Endodermal cell (in vitro differentiated cells): ENCODE measurements around the gene SCAND1. TPM values are rescaled to one million over a fixed set of nuclear protein-coding genes. Genes with fewer than 3 reads are reported as not detected.
A peak's percentile ranks its signal among the peaks of the same experiment; 100 is the strongest.

Source experiments
- DNase-seq: peaks from one replicate; pipeline ENCODE4 v3.0.0-alpha.2; 2017
- H3K27ac ChIP-seq: 2 replicates; pipeline ENCODE4 v1.5.1; 2013; ENCODE audit warnings: mild to moderate bottlenecking, low read depth, low read length, moderate library complexity
- H3K27me3 ChIP-seq: 2 replicates; pipeline ENCODE4 v1.6.1; 2013; ENCODE audit warnings: mild to moderate bottlenecking, low read length, moderate library complexity; ENCODE audit not compliant: insufficient read depth, control insufficient read depth, poor library complexity, severe bottlenecking
- H3K36me3 ChIP-seq: 2 replicates; pipeline ENCODE4 v1.7.0; 2013; ENCODE audit warnings: mild to moderate bottlenecking, low read length, moderate library complexity; ENCODE audit not compliant: control insufficient read depth, insufficient read depth
- H3K4me1 ChIP-seq: one replicate; pipeline ENCODE4 v1.7.0; 2013; ENCODE audit warnings: low read length; ENCODE audit not compliant: control insufficient read depth, insufficient read depth
- H3K4me3 ChIP-seq: 2 replicates; pipeline ENCODE4 v1.5.1; 2013; ENCODE audit warnings: mild to moderate bottlenecking, low read length, moderate library complexity
- H3K9ac ChIP-seq: 2 replicates; pipeline ENCODE4 v1.6.1; 2013; ENCODE audit warnings: mild to moderate bottlenecking, low read length, moderate library complexity; ENCODE audit not compliant: poor library complexity, severe bottlenecking; ENCODE audit errors: extremely low read depth
- H3K9me3 ChIP-seq: 2 replicates; pipeline ENCODE4 v1.6.1; 2013; ENCODE audit warnings: mild to moderate bottlenecking, low read length, moderate library complexity; ENCODE audit not compliant: control insufficient read depth
- H3K27ac Mint-ChIP-seq: 2 replicates; pipeline ENCODE4 v1.8.0; 2020; ENCODE audit warnings: mixed read lengths
- H3K27me3 Mint-ChIP-seq: 2 replicates; pipeline ENCODE4 v1.8.0; 2021; ENCODE audit warnings: mild to moderate bottlenecking, mixed read lengths; ENCODE audit not compliant: insufficient read depth
- H3K36me3 Mint-ChIP-seq: 2 replicates; pipeline ENCODE4 v1.8.0; 2020; ENCODE audit warnings: low read depth, mixed read lengths
- H3K4me1 Mint-ChIP-seq: 2 replicates; pipeline ENCODE4 v1.8.0; 2020; ENCODE audit warnings: mixed read lengths
- H3K4me3 Mint-ChIP-seq: 2 replicates; pipeline ENCODE4 v1.8.0; 2020; ENCODE audit warnings: mild to moderate bottlenecking, moderate library complexity, mixed read lengths
- H3K9me3 Mint-ChIP-seq: 2 replicates; pipeline ENCODE4 v1.8.0; 2020; ENCODE audit warnings: mild to moderate bottlenecking, mixed read lengths
- WGBS, 2 experiments: methylation state at CpG; one replicate each; pipeline versions ENCODE4 v1.1.5 to v1.1.7; 2013; ENCODE audit warnings: missing lambda C conversion rate in 2 of 2, mixed read lengths in 1 of 2; ENCODE audit not compliant: insufficient coverage in 1 of 2, insufficient read length in 1 of 2; 5-methylcytosine and 5-hydroxymethylcytosine counted together
- total RNA-seq, 2 donors: library from RNA; stranded (reverse); fragmentation: NEBNext Ultra II Directional in 1 of 2; extraction: Animal tissue kit (Norgen Biotek cat#: 25700) in 1 of 2; gene quantifications; 2 replicates in 1 of 2; 3 replicates in 1 of 2; pipeline ENCODE4 v1.2.1, GENCODE V29; 2021
- TF ChIP-seq, protein P1 (sequence below): fragments of 200-600 bp; sonication (generic); conservative IDR thresholded peaks from 2 replicates; pipeline ENCODE4 v1.5.0; 2021; ENCODE audit warnings: antibody characterized with exemption, mild to moderate bottlenecking

The SCAND1 gene
- total RNA-seq, 2 donors from 2014 or later, result 56.3 to 59.5 TPM

DNA sequence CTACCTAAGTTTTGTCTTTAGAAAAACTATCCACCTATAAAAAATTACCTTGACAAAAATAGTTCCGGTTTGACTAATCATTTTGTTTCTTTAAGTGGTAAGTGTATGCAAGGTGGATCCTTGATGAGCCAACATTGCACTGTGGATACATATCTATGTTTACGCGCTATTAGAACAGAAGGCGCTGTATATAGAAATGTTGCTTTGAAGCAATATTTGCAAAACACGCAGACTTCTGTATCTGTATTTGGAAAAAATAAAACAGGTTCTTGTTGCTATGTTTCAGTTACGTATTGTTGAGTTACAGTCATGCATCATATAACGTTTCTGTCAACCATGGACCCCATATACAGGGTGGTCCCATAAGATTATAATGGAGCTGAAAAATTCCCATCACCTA, 4.2 kb downstream of the SCAND1 start:
- Histone ChIP-seq H3K36me3 (peaks cover 33% of the 10 kb centered on the region), H3K9ac (no peak overlapping the region), H3K9me3 (no peaks in the 10 kb centered on the region), H3K27ac (no peak overlapping the region), H3K4me1 (no peaks in the 10 kb centered on the region), H3K27me3 (no peaks in the 10 kb centered on the region), H3K4me3 (no peak overlapping the region)
- Mint-ChIP-seq H3K27me3 (no peaks in the 10 kb centered on the region), H3K36me3 (peaks cover 28% of the 10 kb centered on the region), H3K4me3 (no peak overlapping the region), H3K4me1 (peaks cover 7% of the 10 kb centered on the region), H3K9me3 (no peaks in the 10 kb centered on the region), H3K27ac (no peak overlapping the region)
- WGBS, 2 experiments, result 93 to 96% methylated on average over 4 to 7 of the region's 7 CpGs
- TF ChIP-seq, protein P1, sequence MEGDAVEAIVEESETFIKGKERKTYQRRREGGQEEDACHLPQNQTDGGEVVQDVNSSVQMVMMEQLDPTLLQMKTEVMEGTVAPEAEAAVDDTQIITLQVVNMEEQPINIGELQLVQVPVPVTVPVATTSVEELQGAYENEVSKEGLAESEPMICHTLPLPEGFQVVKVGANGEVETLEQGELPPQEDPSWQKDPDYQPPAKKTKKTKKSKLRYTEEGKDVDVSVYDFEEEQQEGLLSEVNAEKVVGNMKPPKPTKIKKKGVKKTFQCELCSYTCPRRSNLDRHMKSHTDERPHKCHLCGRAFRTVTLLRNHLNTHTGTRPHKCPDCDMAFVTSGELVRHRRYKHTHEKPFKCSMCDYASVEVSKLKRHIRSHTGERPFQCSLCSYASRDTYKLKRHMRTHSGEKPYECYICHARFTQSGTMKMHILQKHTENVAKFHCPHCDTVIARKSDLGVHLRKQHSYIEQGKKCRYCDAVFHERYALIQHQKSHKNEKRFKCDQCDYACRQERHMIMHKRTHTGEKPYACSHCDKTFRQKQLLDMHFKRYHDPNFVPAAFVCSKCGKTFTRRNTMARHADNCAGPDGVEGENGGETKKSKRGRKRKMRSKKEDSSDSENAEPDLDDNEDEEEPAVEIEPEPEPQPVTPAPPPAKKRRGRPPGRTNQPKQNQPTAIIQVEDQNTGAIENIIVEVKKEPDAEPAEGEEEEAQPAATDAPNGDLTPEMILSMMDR, result no peak
- no peak for DNase-seq

DNA sequence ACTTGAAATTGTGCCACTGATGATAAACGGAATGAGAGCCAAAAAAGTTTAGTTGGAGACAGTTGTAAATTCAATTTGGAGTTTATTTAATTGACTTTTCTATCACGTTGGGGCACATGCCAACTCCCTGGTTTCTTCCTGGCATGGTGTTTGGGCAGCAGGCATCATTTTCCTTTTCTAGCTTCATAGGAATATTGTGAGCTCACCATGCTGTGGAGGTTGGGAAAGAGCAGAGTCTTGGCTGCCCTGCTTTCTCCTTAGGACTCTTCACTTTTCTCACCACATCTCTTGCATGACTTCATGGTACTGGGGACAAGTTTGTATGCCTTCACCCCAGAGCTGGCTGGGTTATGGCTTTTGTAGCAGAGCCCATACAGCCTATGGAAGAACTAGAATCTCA, 6.4 kb downstream of the SCAND1 start:
- H3K27ac Mint-ChIP-seq, result no peak overlapping the region
- TF ChIP-seq, protein P1, result no peak
- no peak for DNase-seq
- no peaks in the 10 kb centered on the region for H3K9me3 ChIP-seq
- no peak overlapping the region for H3K4me3 ChIP-seq
- no peaks in the 10 kb centered on the region for H3K4me1 ChIP-seq
- 95 to 100% methylated on average over 1 to 2 of the region's 2 CpGs for WGBS, 2 experiments
- H3K27me3 Mint-ChIP-seq, result no peaks in the 10 kb centered on the region
- no peaks in the 10 kb centered on the region for H3K9me3 Mint-ChIP-seq
- peaks cover 34% of the 10 kb centered on the region for H3K36me3 Mint-ChIP-seq
- no peak overlapping the region for H3K27ac ChIP-seq
- H3K9ac ChIP-seq, result no peak overlapping the region
- H3K36me3 ChIP-seq, result peaks cover 45% of the 10 kb centered on the region
- peaks cover 7% of the 10 kb centered on the region for H3K4me1 Mint-ChIP-seq
- H3K4me3 Mint-ChIP-seq, result no peak overlapping the region
- no peaks in the 10 kb centered on the region for H3K27me3 ChIP-seq

DNA sequence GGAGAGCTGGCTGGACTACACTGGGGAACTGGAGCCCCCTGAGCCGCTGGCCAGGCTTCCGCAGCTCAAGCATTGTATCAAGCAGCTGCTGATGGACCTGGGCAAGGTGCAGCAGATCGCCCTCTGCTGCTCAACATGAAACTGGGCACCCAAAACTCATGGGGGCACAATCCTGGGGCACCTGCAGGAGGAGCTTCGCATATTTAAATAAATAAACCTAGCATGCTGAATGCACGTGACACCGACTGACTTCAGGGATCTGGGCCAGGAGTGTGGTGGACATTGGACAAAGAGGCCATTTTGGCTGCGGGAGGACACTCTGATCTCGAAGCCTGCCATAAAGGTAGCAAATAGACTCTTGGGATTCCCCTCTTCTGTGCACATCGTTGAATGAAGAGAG, 6.8 kb downstream of the SCAND1 start:
- Mint-ChIP-seq H3K9me3 (no peaks in the 10 kb centered on the region), H3K4me1 (peaks cover 3% of the 10 kb centered on the region), H3K27ac (no peak overlapping the region), H3K27me3 (no peaks in the 10 kb centered on the region), H3K36me3 (peaks cover 35% of the 10 kb centered on the region), H3K4me3 (no peak overlapping the region)
- peak; percentile 81 for DNase-seq
- Histone ChIP-seq H3K4me1 (peaks cover under 1% of the 10 kb centered on the region), H3K9me3 (no peaks in the 10 kb centered on the region), H3K36me3 (peaks cover 45% of the 10 kb centered on the region), H3K9ac (no peak overlapping the region), H3K4me3 (no peak overlapping the region), H3K27ac (no peak overlapping the region), H3K27me3 (no peaks in the 10 kb centered on the region)
- TF ChIP-seq, protein P1, result peak; percentile 82
- 84 to 85% methylated on average over 9 of the region's 9 CpGs for WGBS, 2 experiments
